Trophoblast cell (in vitro differentiated cells and primary cell): ENCODE data around the gene BSPRY.

Experiments
- DNase-seq, 2 donors: peaks; one replicate each; pipeline ENCODE4 v3.0.0-alpha.2; 2016
- H2AFZ ChIP-seq: 2 replicates; pipeline ENCODE4 v1.6.1; 2013; ENCODE audit warnings: low read length, moderate library complexity, mild to moderate bottlenecking; ENCODE audit not compliant: insufficient read depth, poor library complexity
- H2AK5ac ChIP-seq: 2 replicates; pipeline ENCODE4 v1.6.1; 2013; ENCODE audit warnings: mild to moderate bottlenecking, low read length
- H2BK120ac ChIP-seq: 2 replicates; pipeline ENCODE4 v1.6.1; 2013; ENCODE audit warnings: low read length, mild to moderate bottlenecking, moderate library complexity; ENCODE audit not compliant: insufficient read depth, poor library complexity
- H2BK12ac ChIP-seq: 2 replicates; pipeline ENCODE4 v1.6.1; 2013; ENCODE audit warnings: mild to moderate bottlenecking, low read length, moderate library complexity
- H2BK5ac ChIP-seq: 2 replicates; pipeline ENCODE4 v1.6.1; 2013; ENCODE audit warnings: low read length, low read depth, moderate library complexity, mild to moderate bottlenecking; ENCODE audit not compliant: poor library complexity
- H3K14ac ChIP-seq: 2 replicates; pipeline ENCODE4 v1.6.1; 2013; ENCODE audit warnings: mild to moderate bottlenecking, low read length
- H3K18ac ChIP-seq: 2 replicates; pipeline ENCODE4 v1.6.1; 2013; ENCODE audit warnings: mild to moderate bottlenecking, low read length
- H3K23ac ChIP-seq: 2 replicates; pipeline ENCODE4 v1.6.1; 2013; ENCODE audit warnings: low read length
- H3K27ac ChIP-seq: 2 replicates; pipeline ENCODE4 v1.5.1; 2013; ENCODE audit warnings: low read depth, mild to moderate bottlenecking, inconsistent platforms, low read length, moderate library complexity
- H3K27me3 ChIP-seq: 2 replicates; pipeline ENCODE4 v1.6.1; 2013; ENCODE audit warnings: inconsistent platforms, mild to moderate bottlenecking, low read length, moderate library complexity; ENCODE audit not compliant: insufficient read depth
- H3K36me3 ChIP-seq, 2 experiments: 1 replicate in 1 of 2; 2 replicates in 1 of 2; pipeline ENCODE4 v1.6.1; 2013; ENCODE audit warnings: low read length in 2 of 2, mild to moderate bottlenecking in 2 of 2, moderate library complexity in 1 of 2; ENCODE audit not compliant: insufficient read depth in 2 of 2, control insufficient read depth in 1 of 2
- H3K4ac ChIP-seq: 2 replicates; pipeline ENCODE4 v1.6.1; 2013; ENCODE audit warnings: low read depth, mild to moderate bottlenecking, low read length, moderate library complexity
- H3K4me1 ChIP-seq, 2 experiments: 1 replicate in 1 of 2; 2 replicates in 1 of 2; pipeline ENCODE4 v1.6.1; 2013; ENCODE audit warnings: low read length in 2 of 2, mild to moderate bottlenecking in 2 of 2, moderate library complexity in 1 of 2; ENCODE audit not compliant: insufficient read depth in 2 of 2, control insufficient read depth in 1 of 2
- H3K4me2 ChIP-seq: 2 replicates; pipeline ENCODE4 v1.6.1; 2013; ENCODE audit warnings: inconsistent platforms, mild to moderate bottlenecking, low read length, moderate library complexity
- H3K4me3 ChIP-seq: 2 replicates; pipeline ENCODE4 v1.5.1; 2013; ENCODE audit warnings: mild to moderate bottlenecking, low read depth, low read length, inconsistent platforms
- H3K79me1 ChIP-seq: one replicate; pipeline ENCODE4 v1.6.1; 2013; ENCODE audit warnings: low read length
- H3K79me2 ChIP-seq: 2 replicates; pipeline ENCODE4 v1.6.1; 2013; ENCODE audit warnings: low read length, mild to moderate bottlenecking; ENCODE audit not compliant: control insufficient read depth, insufficient read depth, poor library complexity
- H3K9ac ChIP-seq: 2 replicates; pipeline ENCODE4 v1.6.1; 2013; ENCODE audit warnings: mild to moderate bottlenecking, low read length
- H3K9me3 ChIP-seq: 2 replicates; pipeline ENCODE4 v1.6.1; 2013; ENCODE audit warnings: low read depth, mild to moderate bottlenecking, control low read depth, inconsistent platforms, low read length; ENCODE audit not compliant: insufficient read depth
- H4K12ac ChIP-seq: 2 replicates; pipeline ENCODE4 v1.6.1; 2013; ENCODE audit warnings: low read depth, mild to moderate bottlenecking, low read length, moderate library complexity
- H4K8ac ChIP-seq: 2 replicates; pipeline ENCODE4 v1.6.1; 2013; ENCODE audit warnings: low read depth, mild to moderate bottlenecking, low read length, moderate library complexity
- H4K91ac ChIP-seq: one replicate; pipeline ENCODE4 v1.6.1; 2013; ENCODE audit warnings: low read depth, mild to moderate bottlenecking, low read length, moderate library complexity
- WGBS: extraction: QIAGEN DNeasy Blood & Tissue Kit; methylation state at CpG from one replicate; pipeline ENCODE4 v1.1.7; 2013; ENCODE audit warnings: missing lambda C conversion rate; ENCODE audit not compliant: insufficient read length, insufficient coverage; ENCODE audit errors: extremely low coverage; 5-methylcytosine and 5-hydroxymethylcytosine counted together

BSPRY gene

DNA sequence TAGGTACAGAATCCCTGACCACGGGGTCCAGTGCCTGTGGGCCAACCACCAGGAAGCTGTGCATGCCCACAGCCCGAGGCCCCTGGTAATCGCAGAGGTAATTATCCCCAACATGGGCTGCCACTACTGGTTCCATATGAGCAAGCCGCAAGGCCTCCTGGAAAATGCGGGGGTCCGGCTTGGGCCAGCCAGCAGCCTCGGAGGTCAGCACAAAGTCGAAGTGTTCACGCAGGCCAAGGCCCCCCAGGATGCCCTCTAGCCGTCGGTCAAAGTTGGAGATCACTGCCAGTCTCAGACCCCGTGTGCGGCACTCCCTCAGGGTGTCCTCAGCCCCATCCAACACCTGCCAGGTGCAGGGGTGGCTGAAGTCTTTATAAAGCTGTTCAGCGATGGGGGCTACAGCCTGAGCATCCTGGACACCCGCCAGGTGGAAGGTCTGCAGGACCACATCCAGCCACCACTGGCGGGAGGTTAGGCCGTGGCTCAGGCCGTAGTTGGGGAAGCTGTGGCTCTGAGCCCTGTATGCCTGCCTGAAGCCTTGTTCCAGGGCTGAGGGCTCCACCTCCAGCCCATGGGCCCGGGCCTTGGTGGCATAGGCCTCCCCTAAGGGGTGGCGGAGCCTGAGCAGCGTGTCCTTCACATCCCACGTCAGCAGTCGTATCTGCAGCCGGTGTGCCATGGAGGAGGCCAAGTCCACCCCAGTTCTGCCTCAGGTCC is 24.5 kb downstream of the BSPRY start:
- no peak overlapping the region for H3K9ac ChIP-seq
- no peak overlapping the region for H2AK5ac ChIP-seq
- peaks cover 10% of the 10 kb centered on the region for H3K79me1 ChIP-seq
- H3K23ac ChIP-seq, result no peak overlapping the region
- peaks cover 17 to 26% of the 10 kb centered on the region in 2 experiments for H3K36me3 ChIP-seq
- no peak overlapping the region for H2BK12ac ChIP-seq
- no peak overlapping the region for H2BK5ac ChIP-seq
- H4K8ac ChIP-seq, result no peak overlapping the region
- H3K27me3 ChIP-seq, result no peaks in the 10 kb centered on the region
- H3K14ac ChIP-seq, result no peak overlapping the region
- no peaks in the 10 kb centered on the region for H3K9me3 ChIP-seq
- no CpG with 5 or more reads among the region's 24 CpGs for WGBS
- H3K27ac ChIP-seq, result no peak overlapping the region
- no peak overlapping the region for H3K4me3 ChIP-seq
- peaks cover 13 to 17% of the 10 kb centered on the region in 2 experiments for H3K4me1 ChIP-seq
- no peak overlapping the region for H2BK120ac ChIP-seq
- no peak overlapping the region for H4K91ac ChIP-seq
- H3K4ac ChIP-seq, result no peak overlapping the region
- no peak overlapping the region for H3K4me2 ChIP-seq
- H4K12ac ChIP-seq, result no peak overlapping the region
- H3K18ac ChIP-seq, result peak overlapping the region; percentile 29
- H2AFZ ChIP-seq, result no peak overlapping the region
- DNase-seq, result no peak
- peaks cover 8% of the 10 kb centered on the region for H3K79me2 ChIP-seq

DNA sequence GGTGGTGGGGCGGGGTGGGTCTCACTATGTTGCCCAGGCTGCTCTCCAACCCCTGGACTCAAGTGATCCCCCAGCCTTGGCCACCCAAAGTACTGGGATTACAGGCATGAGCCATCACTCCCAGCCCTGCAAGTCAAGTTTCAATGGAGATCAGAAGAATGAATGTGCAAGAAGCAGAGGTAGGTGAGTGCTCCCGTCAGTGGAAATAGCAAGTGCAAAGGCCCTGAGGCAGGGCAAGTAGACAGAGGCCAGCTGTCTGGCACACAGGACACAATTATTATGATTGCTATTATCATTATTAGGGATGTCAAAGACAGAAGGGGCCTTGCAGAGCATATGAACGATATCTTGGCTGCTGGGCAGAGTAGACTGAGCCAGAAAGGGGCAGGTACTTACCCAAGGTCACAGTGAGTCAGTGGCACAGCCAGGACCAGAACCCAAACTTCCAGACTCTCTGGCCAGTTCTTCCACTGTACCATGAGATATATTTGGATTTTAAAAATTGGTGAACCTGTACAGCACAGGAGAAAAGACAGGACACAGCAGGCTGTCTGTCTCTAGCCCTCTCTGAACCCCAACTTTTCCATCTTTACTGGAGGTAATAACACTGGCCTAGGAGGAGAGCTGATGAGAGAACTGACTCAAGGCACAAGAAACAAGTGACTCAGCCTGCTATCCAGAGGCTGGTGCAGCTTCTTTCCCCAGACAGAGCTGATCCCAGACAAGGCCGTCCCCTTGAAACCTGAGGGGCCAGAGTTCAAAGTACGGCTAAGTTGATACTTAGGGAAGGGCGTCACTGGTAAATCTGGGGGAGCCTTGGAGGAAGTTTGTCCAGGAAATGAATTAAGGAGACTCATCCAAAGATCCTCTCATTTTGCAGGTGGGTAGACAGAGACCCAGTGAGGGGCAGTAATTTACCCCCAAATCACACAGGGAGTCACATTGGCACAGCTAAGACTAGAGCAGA is 26.0 kb downstream of the BSPRY start:
- no peak overlapping the region for H3K4me3 ChIP-seq
- no peak overlapping the region for H3K9ac ChIP-seq
- no peak overlapping the region for H3K23ac ChIP-seq
- peak overlapping the region; percentile 77 for H3K4ac ChIP-seq
- no peaks in the 10 kb centered on the region for H3K9me3 ChIP-seq
- H4K91ac ChIP-seq, result no peak overlapping the region
- H2AK5ac ChIP-seq, result no peak overlapping the region
- H2BK5ac ChIP-seq, result no peak overlapping the region
- peaks cover 10% of the 10 kb centered on the region for H3K79me1 ChIP-seq
- peaks cover 17 to 26% of the 10 kb centered on the region in 2 experiments for H3K36me3 ChIP-seq
- peaks cover 14 to 21% of the 10 kb centered on the region in 2 experiments for H3K4me1 ChIP-seq
- no peak overlapping the region for H2AFZ ChIP-seq
- no peak overlapping the region for H4K12ac ChIP-seq
- H2BK12ac ChIP-seq, result no peak overlapping the region
- no CpG with 5 or more reads among the region's 6 CpGs for WGBS
- H3K27me3 ChIP-seq, result no peaks in the 10 kb centered on the region
- DNase-seq, result no peak
- H3K79me2 ChIP-seq, result peaks cover 8% of the 10 kb centered on the region
- no peak overlapping the region for H3K27ac ChIP-seq
- H2BK120ac ChIP-seq, result no peak overlapping the region
- no peak overlapping the region for H3K14ac ChIP-seq
- peak overlapping the region; percentile 33 for H3K4me2 ChIP-seq
- H4K8ac ChIP-seq, result no peak overlapping the region
- peak overlapping the region; percentile 3 for H3K18ac ChIP-seq

DNA sequence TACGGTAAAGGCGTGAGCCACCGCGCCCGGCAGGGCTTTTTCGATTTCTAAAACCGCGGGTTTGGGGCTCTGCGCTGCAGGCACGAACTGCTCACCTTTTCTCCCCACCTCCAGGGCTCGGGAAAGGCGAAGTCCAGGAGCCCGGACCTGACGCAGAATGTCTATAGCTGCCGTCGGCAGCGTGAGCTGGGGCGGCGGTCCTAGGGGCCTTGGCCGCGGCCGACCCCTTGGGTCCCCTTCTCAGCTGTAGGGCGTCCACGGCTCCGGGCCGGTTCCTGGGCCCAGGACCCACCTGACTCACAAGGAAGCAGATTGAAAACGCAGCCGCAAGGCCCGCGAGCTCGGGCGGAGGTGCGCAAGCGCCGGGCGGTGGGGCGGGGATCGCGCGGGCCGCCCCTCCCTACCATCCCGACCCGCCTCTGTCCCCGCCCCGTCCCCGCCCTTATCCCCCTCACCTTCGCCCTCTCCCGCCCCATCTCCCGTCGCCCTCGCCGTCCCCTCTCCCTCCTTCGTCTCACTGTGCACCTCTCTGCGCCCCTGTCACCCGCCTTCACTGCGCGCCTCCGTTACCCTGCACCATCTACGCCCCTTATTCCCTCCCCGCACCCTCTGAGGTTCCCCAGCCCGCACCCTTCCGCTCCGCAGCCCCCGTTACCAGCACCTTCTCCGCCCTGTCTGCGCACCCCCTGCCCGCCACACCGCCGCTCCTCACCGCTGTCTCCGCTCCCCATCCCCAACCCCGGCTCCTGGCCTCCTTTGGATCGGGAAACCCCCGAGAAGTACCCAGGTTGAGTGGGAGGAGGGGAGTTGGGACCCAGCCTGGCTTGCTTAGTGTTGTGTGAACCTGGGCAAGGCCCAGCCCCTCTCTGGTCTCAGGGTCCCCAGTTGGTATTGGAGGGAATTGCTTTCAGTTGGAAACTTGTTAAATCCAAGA is 27.6 kb downstream of the BSPRY start, which contains the start of gene HDHD3:
HDHD3 (minus strand) TSS at position 353 of the 934 bp plus-strand sequence. CDS start 2,632 bp downstream, outside the sequence.
- Histone ChIP-seq H3K4me3 (peak within 1 kb of the TSS; percentile 90), H3K4ac (peak within 1 kb of the TSS; percentile 91), H3K18ac (peak within 1 kb of the TSS; percentile 83), H4K8ac (peak within 1 kb of the TSS; percentile 82), H2BK5ac (peak within 1 kb of the TSS; percentile 63), H2AFZ (peak within 1 kb of the TSS; percentile 73), H3K9ac (peak within 1 kb of the TSS; percentile 86), H3K27ac (peak within 1 kb of the TSS; percentile 84), H3K79me2 (peaks cover 8% of the 10 kb centered on the region), H3K9me3 (no peaks in the 10 kb centered on the region), H4K12ac (peak within 1 kb of the TSS; percentile 91), H3K79me1 (peaks cover 18% of the 10 kb centered on the region), H3K27me3 (no peaks in the 10 kb centered on the region), H4K91ac (peak within 1 kb of the TSS; percentile 85), H3K36me3 (peaks cover 17 to 26% of the 10 kb centered on the region in 2 experiments), H3K4me1 (peaks cover 23 to 25% of the 10 kb centered on the region in 2 experiments), H2AK5ac (peak within 1 kb of the TSS; percentile 15), H2BK120ac (peak within 1 kb of the TSS; percentile 65), H3K14ac (peak within 1 kb of the TSS; percentile 80), H3K23ac (no peak within 1 kb of the TSS), H3K4me2 (peak within 1 kb of the TSS; percentile 87), H2BK12ac (peak within 1 kb of the TSS; percentile 21)
- peak; percentile 82 to 87 for DNase-seq
- no CpG with 5 or more reads among the region's 74 CpGs for WGBS
